Parathyroid adenoma (tissue), 2 donors: ENCODE data around the gene USP43.
"Not testable (repeated sequence)": the region's sequence is repeated elsewhere in the genome, so short reads cannot be mapped to it uniquely, and the experiment has no call there.

Source experiments
- H2AFZ ChIP-seq: fragments of 300-600 bp; sonication (generic); one replicate; pipeline ENCODE4 v1.7.0; 2017; ENCODE audit warnings: antibody characterized with exemption, mild to moderate bottlenecking
- H3K27ac ChIP-seq: fragments of 300-600 bp; sonication (generic); one replicate; pipeline ENCODE4 v1.7.0; 2017
- H3K27me3 ChIP-seq: fragments of 300-600 bp; sonication (generic); one replicate; pipeline ENCODE4 v1.7.0; 2017; ENCODE audit warnings: low read length; ENCODE audit not compliant: control insufficient read depth, insufficient read depth
- H3K36me3 ChIP-seq: fragments of 300-600 bp; sonication (generic); one replicate; pipeline ENCODE4 v1.7.0; 2017; ENCODE audit warnings: low read length; ENCODE audit not compliant: control insufficient read depth, insufficient read depth
- H3K4me1 ChIP-seq: fragments of 300-600 bp; sonication (generic); one replicate; pipeline ENCODE4 v1.7.0; 2017; ENCODE audit warnings: control low read depth
- H3K4me2 ChIP-seq: fragments of 300-600 bp; sonication (generic); one replicate; pipeline ENCODE4 v1.7.0; 2017; ENCODE audit warnings: low read length
- H3K4me3 ChIP-seq: fragments of 300-600 bp; sonication (generic); one replicate; pipeline ENCODE4 v1.7.0; 2017; ENCODE audit warnings: low read depth, low read length
- H3K79me2 ChIP-seq: fragments of 300-600 bp; sonication (generic); one replicate; pipeline ENCODE4 v1.7.0; 2017; ENCODE audit warnings: control low read depth
- H3K9ac ChIP-seq: fragments of 300-600 bp; sonication (generic); one replicate; pipeline ENCODE4 v1.7.0; 2017; ENCODE audit warnings: mild to moderate bottlenecking
- H3K9me3 ChIP-seq: fragments of 300-600 bp; sonication (generic); one replicate; pipeline ENCODE4 v1.7.0; 2017; ENCODE audit warnings: low read length; ENCODE audit not compliant: control insufficient read depth
- CTCF ChIP-seq: fragments of 300-600 bp; sonication (generic); IDR thresholded peaks from one replicate; pipeline ENCODE4 v1.7.0; 2017; ENCODE audit warnings: antibody characterized with exemption, mild to moderate bottlenecking
- donor health status: primary hyperparathyroidism.

Gene USP43

DNA sequence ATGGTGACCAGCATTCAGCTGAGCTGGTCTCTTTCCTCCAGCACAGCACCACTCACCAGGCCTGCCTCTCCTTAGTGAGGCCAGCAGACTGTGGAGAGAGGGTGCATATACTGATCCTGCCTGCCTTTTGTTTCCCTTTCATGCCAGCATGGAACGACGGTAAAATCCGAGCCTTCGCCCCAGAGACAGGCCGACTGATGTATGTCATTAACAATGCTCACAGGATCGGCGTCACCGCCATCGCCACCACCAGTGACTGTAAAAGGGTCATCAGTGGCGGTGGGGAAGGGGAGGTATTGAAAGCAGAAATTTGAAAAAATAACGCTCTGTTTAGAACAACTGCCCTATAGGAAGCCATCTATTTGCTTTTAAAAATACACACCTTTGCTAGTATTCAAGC lies 12.6 kb upstream of the USP43 start:
- no peak overlapping the region for H3K4me2 ChIP-seq
- no peaks in the 10 kb centered on the region for H3K36me3 ChIP-seq
- H3K4me1 ChIP-seq = no peaks in the 10 kb centered on the region
- H3K9me3 ChIP-seq = no peaks in the 10 kb centered on the region
- no peaks in the 10 kb centered on the region for H3K79me2 ChIP-seq
- no peak overlapping the region for H2AFZ ChIP-seq
- no peaks in the 10 kb centered on the region for H3K27me3 ChIP-seq
- H3K27ac ChIP-seq = no peak overlapping the region
- no peak for TF ChIP-seq CTCF
- H3K9ac ChIP-seq = no peak overlapping the region
- no peak overlapping the region for H3K4me3 ChIP-seq

- no peak for TF ChIP-seq CTCF
- Histone ChIP-seq H2AFZ (no peak overlapping the region), H3K9ac (no peak overlapping the region), H3K4me2 (no peak overlapping the region), H3K4me1 (peaks cover 3% of the 10 kb centered on the region), H3K27me3 (no peaks in the 10 kb centered on the region), H3K79me2 (no peaks in the 10 kb centered on the region), H3K9me3 (no peaks in the 10 kb centered on the region), H3K4me3 (no peak overlapping the region), H3K27ac (no peak overlapping the region), H3K36me3 (no peaks in the 10 kb centered on the region)
These were observed 10.0 kb upstream of the USP43 start for GRCh38 chr17:9635340-9635739.

DNA sequence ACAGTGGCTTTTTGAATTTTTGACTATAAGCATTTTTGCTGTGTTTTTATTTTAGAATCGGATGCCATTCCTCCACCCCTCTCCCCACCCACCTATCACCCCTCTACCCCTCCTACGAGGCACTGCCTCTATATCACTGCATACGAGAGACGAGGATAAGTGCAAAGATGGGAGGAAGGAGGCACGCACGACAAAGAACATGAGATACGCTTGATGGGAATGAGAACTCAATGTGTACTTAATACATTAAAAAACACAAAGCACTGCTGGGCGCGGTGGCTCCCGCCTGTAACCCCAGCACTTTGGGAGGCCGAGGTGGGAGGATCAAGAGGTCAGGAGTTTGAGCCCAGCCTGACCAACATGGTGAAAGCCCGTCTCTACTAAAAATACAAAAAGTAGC lies 8.8 kb upstream of the USP43 start:
- H3K79me2 ChIP-seq = no peaks in the 10 kb centered on the region
- no peak overlapping the region for H2AFZ ChIP-seq
- H3K9me3 ChIP-seq = no peaks in the 10 kb centered on the region
- H3K4me3 ChIP-seq = no peak overlapping the region
- no peaks in the 10 kb centered on the region for H3K27me3 ChIP-seq
- H3K36me3 ChIP-seq = no peaks in the 10 kb centered on the region
- H3K27ac ChIP-seq = no peak overlapping the region
- no peak for TF ChIP-seq CTCF
- no peak overlapping the region for H3K9ac ChIP-seq
- H3K4me1 ChIP-seq = peaks cover 3% of the 10 kb centered on the region
- no peak overlapping the region for H3K4me2 ChIP-seq

- H3K9me3 ChIP-seq, H3K4me1 ChIP-seq, H2AFZ ChIP-seq, H3K27ac ChIP-seq, H3K4me2 ChIP-seq, H3K79me2 ChIP-seq, H3K36me3 ChIP-seq, H3K9ac ChIP-seq, H3K27me3 ChIP-seq, H3K4me3 ChIP-seq: not testable (repeated sequence)
These were observed 4.9 kb upstream of the USP43 start for GRCh38 chr17:9640388-9640787.

DNA sequence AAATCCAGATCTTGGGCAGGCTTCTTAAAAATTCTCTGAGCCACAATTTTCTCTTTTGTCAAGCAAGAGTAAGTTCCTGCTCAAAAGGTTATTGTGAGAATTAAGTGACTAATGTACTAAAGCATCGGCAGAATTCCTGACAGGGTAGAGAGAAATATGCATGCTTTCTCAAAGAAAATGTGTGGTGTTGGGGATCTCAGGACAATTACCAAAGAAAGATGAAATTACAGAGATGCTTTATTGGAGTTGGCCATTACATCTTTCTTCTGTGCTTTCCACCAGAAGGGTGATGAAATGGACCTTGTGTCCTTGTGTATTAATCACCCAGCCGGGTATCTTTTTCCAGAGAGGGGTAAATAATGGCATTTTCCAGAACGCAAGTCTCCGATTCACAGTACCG lies 1.7 kb upstream of the USP43 start:
- no peak overlapping the region for H2AFZ ChIP-seq
- H3K4me1 ChIP-seq = peaks cover 3% of the 10 kb centered on the region
- no peak overlapping the region for H3K4me3 ChIP-seq
- H3K27me3 ChIP-seq = no peaks in the 10 kb centered on the region
- TF ChIP-seq CTCF = no peak
- H3K9me3 ChIP-seq = no peaks in the 10 kb centered on the region
- H3K79me2 ChIP-seq = peaks cover 2% of the 10 kb centered on the region
- no peaks in the 10 kb centered on the region for H3K36me3 ChIP-seq
- H3K27ac ChIP-seq = no peak overlapping the region
- H3K9ac ChIP-seq = no peak overlapping the region
- no peak overlapping the region for H3K4me2 ChIP-seq
